Epithelial cell of proximal tubule (primary cell): ENCODE data around the gene MPO. TPM values are rescaled to one million over a fixed set of nuclear protein-coding genes. Genes with fewer than 3 reads are reported as not detected.

Experiments used
- DNase-seq: peaks from one replicate; pipeline ENCODE4 v3.0.0-alpha.2; 2011; ENCODE audit warnings: low read depth
- H3K4me3 ChIP-seq: 2 replicates; pipeline ENCODE4 v1.5.1; 2011; ENCODE audit warnings: low read depth, mild to moderate bottlenecking, low read length
- CTCF ChIP-seq: conservative IDR thresholded peaks from 2 replicates; pipeline ENCODE4 v1.5.1; 2012; ENCODE audit warnings: low read depth, mild to moderate bottlenecking, low read length
- total RNA-seq: library from RNA; depleted of rRNA; stranded (reverse); fragments of >200 nt; gene quantifications from 2 replicates; pipeline ENCODE4 v1.2.3, GENCODE V29; 2015

Gene MPO
- total RNA-seq, 1 donor from 2014 or later: not detected

GRCh38 chr17:58236394-58236793, 44.3 kb downstream of the MPO start:
- TF ChIP-seq CTCF: no peak

GRCh38 chr17:58235821-58236220, 44.9 kb downstream of the MPO start:
- no peak for DNase-seq
- H3K4me3 ChIP-seq: no peak overlapping the region
- TF ChIP-seq CTCF: no peak

More at GRCh38 chr17:58236394-58236793, 44.3 kb downstream of the MPO start:
- no peak for DNase-seq
- no peak overlapping the region for H3K4me3 ChIP-seq

GRCh38 chr17:58234512-58234911, 46.2 kb downstream of the MPO start:
- TF ChIP-seq CTCF: no peak
- no peak overlapping the region for H3K4me3 ChIP-seq
- DNase-seq: no peak

GRCh38 chr17:58233543-58233942, 47.2 kb downstream of the MPO start:
- no peak overlapping the region for H3K4me3 ChIP-seq
- no peak for DNase-seq
- no peak for TF ChIP-seq CTCF

GRCh38 chr17:58232707-58233156, 48.0 kb downstream of the MPO start:
- peak; percentile 57 for DNase-seq
- peak; percentile 8 for TF ChIP-seq CTCF
- no peak overlapping the region for H3K4me3 ChIP-seq

GRCh38 chr17:58231641-58232040, 49.1 kb downstream of the MPO start:
- DNase-seq: no peak
- H3K4me3 ChIP-seq: no peak overlapping the region
- TF ChIP-seq CTCF: no peak

GRCh38 chr17:58229881-58230280, 50.9 kb downstream of the MPO start:
- DNase-seq: no peak
- TF ChIP-seq CTCF: no peak

More at GRCh38 chr17:58229881-58230280, 50.9 kb downstream of the MPO start:
- H3K4me3 ChIP-seq: no peak overlapping the region
